T follicular helper cell (primary cell): ENCODE results near the gene NRL.

Experiments
- DNase-seq: peaks from one replicate; pipeline ENCODE4 v3.0.0-alpha.2; 2020; ENCODE audit warnings: low read depth

NRL gene

DNA sequence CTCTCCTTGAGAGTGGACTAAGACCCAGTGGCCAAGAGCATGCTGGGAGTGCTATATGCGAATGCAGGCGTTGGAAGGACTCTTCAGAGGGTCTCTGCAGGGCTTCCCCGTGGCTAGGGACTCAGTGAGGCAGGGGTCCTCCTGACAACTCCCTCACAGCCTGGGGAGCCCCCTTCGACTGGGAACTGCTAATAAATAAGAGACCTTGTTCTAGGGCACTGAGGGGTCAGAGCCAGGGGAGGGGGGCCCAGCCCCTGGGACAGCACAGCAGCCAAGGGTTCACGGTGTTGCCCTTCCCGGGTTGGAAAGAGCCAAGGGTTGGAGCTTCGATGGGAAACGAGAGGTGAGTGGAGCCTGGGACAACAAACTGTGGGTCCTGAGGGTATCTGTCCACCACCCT is 49.3 kb downstream of the NRL start:
- no peak for DNase-seq

DNA sequence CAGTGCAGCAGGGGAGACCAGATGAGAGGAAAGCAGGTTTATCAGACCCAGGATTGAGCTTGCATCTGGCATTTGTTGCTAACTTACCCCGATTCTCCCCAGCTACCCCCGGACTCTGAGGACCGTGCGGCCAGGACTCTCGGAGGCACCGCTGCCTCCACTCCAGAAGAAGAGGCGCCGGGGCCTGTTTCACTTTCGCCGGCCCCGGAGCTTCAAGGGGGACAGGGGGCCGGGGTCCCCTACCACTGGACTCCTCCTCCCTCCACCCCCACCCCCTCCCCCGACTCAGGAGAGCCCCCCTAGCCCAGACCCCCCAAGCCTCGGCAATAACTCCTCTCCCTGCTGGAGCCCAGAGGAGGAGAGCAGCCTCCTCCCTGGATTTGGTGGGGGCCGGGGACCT is 49.9 kb downstream of the NRL start:
- no peak for DNase-seq

DNA sequence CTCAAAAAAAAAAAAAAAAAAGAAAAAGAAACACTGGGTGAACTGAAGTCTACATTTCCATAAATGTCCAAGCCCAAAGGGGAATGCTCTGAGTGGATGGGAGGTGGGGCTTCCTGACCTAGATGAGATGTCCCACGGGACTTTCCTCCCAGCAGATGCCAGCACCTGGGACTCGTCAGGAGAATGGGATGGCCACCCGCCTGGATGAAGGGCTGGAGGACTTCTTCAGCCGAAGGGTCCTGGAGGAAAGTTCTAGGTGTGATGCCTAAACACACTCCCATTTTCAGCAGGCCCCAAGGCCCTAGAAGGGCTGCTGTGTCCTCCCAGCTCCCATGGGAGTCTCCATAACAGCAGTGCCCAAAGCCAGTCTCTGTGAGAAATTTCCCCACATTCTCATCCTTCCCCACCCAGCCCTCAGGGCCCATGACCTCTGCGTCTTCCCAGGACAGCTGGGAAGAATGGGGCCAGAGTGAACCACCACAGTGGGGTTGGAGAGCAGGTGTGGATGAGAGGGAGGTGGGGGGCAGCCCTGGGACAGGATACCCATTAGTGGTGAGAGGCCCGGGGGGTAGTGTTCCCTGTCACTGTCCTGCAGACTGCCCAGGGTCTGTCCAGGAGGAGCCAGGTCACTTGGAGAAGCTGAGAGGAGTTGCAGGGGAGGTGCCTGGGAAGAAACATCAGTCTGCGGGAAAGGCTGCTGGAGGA is 50.5 kb downstream of the NRL start:
- DNase-seq = no peak

DNA sequence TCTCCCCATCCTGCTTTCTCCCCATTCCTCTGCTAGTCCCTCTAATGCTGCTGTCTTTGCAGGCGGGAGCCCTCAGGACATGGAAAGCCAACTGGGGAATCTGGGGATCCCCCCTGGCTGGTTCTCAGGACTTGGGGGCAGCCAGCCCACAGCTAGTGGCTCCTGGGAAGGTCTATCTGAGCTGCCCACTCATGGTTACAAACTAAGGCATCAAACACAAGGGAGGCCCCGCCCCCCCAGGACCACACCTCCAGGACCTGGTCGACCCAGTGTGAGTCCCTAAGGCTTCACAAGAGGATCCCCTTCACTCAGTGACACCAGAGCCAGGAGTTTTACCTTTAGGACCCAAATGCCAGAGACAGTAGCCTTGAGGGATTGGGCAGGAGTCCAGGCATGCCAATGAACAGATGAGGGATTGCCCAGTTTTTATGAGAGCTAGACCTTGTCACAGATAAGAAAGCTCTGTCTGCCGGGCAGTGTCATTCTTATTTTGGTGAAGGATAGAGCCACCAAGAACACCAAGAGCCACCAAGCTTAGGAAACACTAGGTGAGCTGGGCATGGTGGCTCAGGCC is 51.4 kb downstream of the NRL start:
- DNase-seq = no peak

DNA sequence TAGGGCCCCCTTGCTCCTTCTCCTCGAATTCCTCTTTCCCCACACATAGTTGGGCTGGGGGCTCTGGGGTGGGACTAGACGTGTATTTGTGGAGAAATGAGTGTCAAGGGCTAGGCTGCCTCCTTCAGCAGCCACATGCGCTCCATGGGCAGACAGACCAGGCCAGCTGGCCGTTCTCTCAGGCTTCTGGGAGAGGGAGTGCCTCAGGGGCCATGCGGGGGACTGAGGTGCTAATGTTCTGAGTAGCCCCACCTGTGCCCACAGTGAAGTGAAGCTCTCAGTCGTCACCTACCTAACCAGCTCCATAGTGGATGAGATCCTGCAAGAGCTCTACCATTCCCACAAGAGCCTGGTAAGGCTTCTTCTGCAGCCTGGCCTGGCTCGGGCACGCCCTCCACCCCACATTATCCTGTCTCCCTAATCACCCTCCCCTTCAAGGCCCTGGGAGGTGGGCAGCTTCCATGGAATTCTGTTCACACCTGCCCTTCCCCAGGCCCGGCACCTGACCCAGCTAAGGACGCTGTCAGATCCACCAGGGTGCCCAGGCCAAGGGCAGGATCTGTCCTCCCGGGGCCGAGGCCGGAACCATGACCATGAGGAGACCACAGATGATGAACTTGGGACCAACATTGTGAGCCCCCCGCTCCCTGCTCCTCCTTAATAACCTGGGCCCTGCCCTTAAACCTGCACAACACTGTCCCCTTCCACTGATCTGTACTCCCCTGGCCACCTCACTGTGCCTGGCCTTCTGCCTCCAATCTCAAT is 52.4 kb downstream of the NRL start:
- DNase-seq = no peak

DNA sequence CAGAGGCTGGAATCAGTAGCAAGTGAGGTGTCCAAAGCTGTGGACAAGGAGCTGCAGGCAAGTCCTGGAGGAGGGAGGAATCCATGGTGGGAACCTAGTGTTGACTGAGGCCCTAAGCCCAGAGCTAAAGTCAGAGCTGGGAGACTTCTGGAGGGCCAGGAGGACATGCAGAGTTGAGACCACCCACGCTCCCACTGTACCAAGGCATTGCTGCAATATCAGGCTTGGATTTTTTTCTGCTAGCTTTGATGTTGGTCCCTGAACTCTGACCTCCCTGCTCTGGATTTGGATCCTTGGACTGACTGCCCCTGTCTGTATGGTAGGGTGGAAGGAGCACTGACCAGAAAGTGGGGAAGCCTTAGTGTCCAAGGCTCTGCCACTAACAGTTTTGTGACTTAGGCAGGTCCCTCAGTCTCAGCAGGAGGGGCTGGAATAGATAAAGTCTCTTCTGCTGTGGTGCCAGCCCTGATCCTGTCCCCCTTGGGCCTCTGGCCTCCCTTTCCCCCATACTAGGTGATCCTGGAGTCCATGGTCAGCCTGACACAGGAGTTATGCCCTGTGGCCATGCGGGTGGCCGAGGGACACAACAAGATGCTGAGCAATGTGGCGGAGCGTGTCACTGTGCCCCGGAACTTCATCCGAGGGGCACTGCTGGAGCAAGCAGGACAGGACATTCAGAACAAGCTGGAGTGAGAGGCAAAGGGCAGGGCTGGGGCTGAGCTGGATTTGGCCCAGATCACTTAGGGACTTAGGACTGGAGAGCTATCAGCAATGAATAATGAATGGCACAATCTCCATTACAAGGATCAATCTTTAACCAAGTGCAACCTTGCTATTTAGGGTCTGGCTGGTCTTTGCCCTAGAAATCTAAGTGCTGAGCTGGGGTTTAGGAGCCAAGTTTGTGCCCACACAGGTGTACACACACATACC is 53.5 kb downstream of the NRL start:
- DNase-seq = no peak

DNA sequence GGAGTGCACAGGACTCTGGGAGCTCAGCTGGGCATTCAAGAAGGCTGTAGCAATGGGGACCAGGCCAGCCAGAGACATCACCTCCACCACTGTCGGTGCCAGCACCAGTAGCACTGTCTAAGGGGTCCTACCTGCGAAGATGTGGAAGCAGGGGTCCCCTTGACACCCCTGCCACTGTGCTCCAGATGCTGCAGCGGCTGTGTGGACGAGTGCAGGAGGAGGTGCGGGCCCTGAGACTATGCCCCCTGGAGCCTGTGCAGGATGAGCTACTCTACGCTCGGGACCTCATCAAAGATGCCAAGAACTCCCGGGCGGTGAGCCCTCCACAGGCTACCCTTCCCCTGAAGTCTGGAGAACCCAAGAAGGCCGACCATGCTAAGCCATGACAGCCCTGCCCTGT is 54.3 kb downstream of the NRL start:
- no peak for DNase-seq

DNA sequence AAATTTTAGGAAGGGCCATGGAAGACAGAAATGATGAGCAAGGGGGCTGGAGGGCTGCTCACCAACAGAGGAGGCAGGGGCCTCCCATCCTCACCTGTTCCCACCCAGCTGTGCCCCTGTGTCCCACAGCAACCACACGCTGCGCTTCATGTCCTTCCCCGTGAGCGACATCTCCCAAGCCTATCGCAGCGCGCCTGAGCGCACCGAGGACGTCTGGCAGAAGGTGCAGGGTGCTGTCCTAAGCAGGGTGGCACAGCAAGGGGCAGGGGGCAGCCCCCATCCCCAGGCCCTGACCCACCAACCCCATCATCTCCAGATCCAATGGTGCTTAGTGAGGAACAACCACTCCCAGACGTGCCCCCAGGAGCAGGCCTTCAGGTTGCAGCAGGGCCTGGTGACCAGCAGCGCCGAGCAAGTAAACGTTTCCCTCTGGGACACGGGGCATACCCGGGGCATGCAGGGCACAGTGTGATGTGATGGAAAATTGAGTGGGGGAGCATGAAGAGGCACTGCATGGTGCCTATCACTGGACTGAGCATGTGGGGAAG is 54.8 kb downstream of the NRL start:
- DNase-seq = no peak

DNA sequence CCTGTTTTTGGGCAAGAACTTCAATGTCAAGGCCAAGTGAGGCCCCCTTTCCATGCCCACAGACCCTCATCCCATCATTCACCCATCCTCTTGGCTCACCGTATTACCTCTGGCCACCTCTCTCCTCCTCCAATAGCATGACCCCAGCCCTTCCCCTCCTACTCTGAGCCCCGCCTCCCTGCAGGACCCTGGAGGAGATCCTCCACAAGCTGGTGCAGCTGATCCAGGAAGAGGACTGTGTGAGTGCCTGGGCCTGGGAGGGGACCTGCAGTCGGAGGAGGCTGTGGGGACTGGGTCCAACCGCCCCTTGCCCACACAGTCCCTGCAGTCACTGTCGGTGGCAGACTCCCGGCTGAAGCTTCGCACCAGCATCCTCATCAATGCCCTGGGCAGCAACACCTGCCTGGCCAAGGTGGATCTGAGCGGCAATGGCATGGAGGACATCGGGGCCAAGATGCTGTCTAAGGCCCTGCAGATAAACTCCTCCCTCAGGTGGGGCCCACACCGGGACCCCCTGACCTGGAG is 55.7 kb downstream of the NRL start:
- DNase-seq = no peak

DNA sequence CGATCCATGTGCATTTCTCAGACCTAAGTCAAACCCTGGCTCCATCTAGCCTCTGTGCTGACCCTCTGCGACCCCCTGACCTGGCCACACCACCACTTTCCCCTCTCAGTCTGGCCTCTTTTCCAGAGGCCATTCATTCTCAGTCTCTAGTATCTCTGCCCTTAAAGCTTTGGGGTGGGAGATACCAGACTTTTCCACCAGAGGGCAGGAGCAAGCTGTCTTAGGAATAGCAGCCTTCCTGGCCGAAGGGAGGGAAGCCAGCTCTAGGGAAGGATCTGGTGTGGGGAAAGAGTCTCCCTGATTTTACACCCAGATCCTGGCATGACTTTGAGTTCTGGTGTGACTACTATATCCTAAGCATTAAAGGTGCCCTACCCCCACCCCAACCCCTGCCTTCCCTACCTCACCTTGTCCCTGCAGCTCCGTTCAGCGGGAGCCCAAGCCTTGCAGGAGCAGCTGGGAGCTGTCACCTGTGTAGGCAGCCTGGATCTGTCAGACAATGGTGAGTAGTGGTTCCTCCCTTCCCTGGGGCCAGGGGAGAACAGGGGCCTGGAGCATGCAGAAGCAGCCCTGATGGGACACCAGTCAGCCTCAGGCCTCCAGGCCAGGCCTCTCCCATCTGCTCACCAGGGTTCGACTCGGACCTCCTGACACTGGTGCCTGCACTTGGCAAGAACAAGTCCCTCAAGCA is 56.3 kb downstream of the NRL start:
- peak; percentile 41 for DNase-seq

DNA sequence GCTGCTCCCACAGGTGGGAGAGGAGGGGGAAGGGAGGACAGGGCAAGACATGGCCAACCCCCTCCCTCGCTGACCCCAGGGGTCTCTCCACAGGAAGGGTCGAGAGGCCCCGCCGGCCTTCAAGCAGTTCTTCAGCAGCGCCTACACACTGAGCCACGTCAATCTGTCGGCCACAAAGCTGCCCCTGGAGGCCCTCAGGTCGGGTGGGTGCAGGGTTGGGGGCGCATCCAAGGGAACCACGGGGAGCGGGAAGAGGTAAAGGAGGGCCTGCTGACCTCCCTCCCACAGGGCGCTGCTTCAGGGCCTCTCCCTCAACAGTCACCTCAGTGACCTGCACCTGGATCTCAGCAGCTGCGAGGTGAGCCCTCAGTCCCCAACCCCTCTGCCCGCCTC is 56.9 kb downstream of the NRL start:
- no peak for DNase-seq

DNA sequence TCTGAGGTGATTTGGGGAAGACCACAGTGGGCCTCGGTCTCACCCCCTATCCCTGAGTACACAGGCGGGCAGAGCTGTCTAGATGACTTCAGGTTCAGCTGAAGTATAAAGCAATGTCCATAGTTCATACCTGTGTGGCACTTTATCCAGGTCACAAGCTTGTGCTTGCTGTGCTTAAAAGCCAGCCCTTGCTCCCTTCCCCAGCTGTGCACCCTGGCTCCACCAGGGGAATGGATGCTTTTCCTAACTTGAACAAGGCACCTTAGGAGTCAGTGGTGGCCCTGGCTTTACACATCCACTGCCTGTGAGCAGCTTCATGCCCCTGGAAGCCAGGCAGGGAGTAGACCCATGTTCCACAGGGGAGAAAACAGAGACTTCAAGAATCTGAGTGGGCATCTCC is 57.5 kb downstream of the NRL start:
- no peak for DNase-seq

DNA sequence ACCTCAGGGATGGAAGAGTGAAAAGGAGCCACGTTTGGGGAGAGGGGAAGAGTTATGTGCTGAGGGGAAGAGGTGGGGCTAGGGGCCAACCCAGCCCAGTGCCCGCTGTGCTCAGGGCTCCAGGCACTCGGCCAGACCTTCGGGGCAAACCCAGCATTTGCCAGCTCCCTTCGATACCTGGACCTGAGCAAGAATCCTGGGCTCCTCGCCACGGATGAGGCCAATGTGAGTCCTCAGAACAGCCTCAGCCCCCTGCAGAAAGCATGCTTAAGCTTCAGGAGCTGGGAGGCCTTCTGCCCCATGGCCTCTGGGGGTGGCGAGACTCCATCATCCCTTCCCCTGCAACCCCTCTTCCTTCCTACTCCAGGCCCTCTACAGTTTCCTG is 58.0 kb downstream of the NRL start:
- DNase-seq = no peak

DNA sequence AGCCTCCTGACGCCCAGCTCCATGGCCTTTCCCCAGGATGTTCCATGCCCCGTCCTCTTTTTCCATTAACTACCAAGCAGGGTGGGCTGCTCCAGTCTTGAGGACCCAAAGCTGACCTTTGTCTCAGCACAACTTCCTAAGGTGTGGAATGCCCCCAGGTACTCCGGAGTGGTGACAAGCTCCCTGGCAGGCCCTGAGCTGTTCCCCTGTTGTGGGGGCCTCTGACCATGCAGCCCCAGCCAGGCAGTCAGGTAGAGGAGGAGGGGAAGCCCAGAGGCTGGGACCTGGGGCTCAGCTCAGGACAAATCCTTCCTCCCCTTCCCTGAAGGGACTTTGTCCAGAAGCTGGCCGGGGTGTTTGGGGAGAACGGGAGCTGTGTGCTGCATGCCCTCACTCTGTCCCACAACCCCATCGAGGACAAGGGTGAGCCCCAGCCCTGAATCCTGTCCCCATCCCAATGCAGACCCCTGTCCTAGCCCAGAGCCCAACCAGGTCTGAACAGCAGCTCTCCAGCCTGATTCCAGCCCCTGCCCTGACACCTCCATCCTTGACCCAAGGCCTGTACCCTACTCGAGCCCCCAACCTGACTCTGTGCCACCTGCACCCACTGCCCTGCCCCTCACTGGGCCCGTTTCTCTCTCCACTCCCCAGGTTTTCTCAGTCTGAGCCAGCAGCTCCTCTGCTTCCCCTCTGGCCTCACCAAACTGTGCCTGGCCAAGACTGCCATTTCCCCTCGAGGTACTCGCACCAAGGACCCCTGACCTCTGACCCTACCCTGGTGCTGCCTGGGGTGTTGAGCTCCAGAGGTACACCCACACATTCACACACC is 58.6 kb downstream of the NRL start:
- no peak for DNase-seq

DNA sequence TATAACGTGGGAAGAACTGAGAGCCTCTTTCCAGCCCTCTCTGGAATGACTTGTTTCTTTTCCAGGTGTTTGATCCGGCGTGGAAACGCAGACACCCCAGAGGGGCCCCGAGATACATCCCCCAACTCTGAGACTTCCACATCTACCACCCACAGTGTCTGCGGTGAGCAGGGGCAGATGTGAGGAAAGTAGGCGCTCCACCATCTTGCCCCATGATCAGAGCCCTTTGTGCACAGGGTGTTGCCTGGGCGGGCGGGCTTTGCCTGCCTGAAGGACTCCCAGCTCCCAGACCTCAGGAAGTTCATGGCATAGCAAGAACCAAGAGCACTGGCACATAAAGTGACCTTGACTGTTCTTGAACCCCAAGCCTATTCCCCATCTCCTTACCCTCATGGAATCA is 60.1 kb downstream of the NRL start:
- DNase-seq = no peak

DNA sequence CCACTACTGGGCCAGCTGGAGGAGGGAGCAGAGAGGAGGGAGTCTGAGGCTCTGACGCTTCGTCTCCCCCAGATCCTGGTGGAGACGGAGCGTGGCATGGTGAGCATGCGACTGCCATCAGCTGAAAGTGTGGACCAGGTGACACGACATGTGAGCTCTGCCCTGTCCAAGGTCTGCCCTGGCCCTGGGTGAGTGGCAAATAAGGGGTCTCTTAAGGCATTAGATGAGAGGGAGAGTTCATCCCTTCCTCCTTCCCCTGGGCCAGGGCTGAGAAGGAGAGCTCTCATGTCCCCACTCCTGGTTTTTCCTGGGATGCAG is 60.5 kb downstream of the NRL start:
- no peak for DNase-seq

DNA sequence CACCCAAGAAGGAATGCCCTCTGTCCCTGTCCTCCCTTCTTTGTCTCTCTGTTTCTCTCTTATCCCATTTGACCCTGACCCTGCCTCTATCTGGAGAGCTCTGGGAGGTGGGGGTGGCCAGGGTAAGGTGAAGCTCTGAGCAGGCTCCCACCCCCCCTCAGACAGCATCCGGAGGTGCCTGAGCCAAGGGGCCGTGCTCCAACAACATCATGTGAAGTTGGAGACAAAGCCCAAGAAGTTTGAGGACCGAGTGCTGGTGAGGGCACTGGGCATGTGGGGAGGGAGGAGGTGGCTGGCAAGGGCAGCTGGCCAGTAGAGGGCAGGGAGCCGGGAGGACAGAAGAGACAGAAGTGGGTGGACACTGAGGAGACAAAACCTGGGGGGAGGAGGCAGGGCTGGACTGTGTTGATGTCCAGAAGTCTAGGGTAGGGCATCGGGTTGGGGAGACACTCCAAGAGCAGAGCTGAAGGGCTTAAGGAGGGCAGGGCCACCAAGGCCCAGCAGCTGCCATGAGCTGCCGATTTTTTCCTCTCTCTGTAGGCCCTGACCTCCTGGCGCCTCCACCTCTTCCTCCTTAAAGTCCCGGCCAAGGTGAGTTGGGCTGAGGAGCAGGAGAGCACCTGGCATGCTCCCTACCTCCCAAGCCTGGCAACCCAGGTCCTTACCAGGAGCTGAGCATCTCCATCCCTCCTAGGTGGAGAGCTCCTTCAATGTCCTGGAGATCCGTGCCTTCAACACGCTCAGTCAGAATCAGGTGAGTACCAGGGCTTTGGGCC is 61.0 kb downstream of the NRL start:
- DNase-seq = no peak

DNA sequence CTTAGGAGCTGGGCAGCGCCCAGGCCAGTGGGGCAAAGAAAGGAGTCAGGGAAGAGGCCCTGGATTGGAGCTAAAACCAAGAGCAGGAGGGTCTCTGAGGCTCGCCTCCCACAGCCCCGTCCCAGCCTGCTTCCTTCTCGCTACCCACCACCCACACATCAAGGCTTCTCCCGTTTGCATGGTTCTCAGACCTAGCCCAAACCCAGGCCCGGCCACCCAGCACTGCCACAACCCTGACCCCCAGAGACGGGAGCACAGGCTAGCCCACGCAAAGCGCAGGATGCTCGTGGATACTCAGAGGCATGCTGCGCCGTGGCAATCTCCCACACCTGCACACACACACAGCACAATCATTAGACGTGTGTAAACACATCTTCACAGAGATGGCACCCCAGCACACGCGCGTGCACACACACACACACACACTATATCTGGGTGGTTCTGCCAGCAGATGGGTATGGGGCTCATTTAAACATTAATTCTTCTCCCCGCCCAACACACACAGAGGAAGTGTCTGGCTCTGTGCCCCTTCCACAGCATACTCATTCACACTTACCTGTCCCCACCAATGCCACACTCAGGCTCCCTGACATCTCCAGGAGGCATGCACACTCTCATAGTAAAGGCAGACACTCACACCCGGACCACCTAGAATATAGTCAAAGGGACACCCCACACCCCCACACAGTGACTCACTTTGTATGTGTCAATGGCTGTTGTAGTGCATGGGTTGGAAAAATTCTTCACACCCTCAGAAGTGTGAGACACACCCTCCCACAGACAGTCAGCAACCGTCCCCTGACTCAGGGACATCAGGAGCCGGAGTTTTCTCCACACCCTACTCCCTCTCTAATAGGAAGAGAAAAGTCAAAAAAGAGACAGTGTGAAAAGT is 61.8 kb downstream of the NRL start:
- no peak for DNase-seq
